Neutrophil (primary cell): ENCODE results near the gene ARPC1B.
"Not testable (repeated sequence)": the region's sequence is repeated elsewhere in the genome, so short reads cannot be mapped to it uniquely, and the experiment has no call there.

ENCODE experiments used
- H3K27ac ChIP-seq: fragments of 200-600 bp; sonication (generic); 2 replicates; pipeline ENCODE4 v1.5.1; 2016; ENCODE audit warnings: mild to moderate bottlenecking, moderate library complexity
- H3K27me3 ChIP-seq: fragments of 200-600 bp; sonication (generic); 2 replicates; pipeline ENCODE4 v1.6.0; 2016; ENCODE audit warnings: mild to moderate bottlenecking
- H3K36me3 ChIP-seq: fragments of 200-600 bp; sonication (generic); 2 replicates; pipeline ENCODE4 v1.5.1; 2017
- H3K4me1 ChIP-seq, 2 experiments: fragments of 200-600 bp in 1 of 2; sonication (generic) in 1 of 2; 1 replicate in 1 of 2; 2 replicates in 1 of 2; pipeline versions ENCODE4 v1.5.1 to v1.6.1; 2013 to 2016; ENCODE audit warnings: low read depth in 1 of 2, low read length in 1 of 2, mild to moderate bottlenecking in 1 of 2, moderate library complexity in 1 of 2; ENCODE audit not compliant: control insufficient read depth in 1 of 2, insufficient read depth in 1 of 2
- H3K4me3 ChIP-seq, 2 experiments: fragments of 200-600 bp in 1 of 2; sonication (generic) in 1 of 2; 1 replicate in 1 of 2; 2 replicates in 1 of 2; pipeline ENCODE4 v1.5.1; 2013 to 2016; ENCODE audit warnings: low read depth in 1 of 2, low read length in 1 of 2, mild to moderate bottlenecking in 1 of 2, moderate library complexity in 1 of 2
- H3K9me3 ChIP-seq: fragments of 200-600 bp; sonication (generic); 2 replicates; pipeline ENCODE4 v1.5.1; 2016
- TF ChIP-seq, protein P1 (sequence below): fragments of 200-600 bp; sonication (generic); IDR thresholded peaks from 2 replicates; pipeline ENCODE4 v1.5.1; 2016; ENCODE audit warnings: antibody characterized with exemption

Gene ARPC1B

DNA sequence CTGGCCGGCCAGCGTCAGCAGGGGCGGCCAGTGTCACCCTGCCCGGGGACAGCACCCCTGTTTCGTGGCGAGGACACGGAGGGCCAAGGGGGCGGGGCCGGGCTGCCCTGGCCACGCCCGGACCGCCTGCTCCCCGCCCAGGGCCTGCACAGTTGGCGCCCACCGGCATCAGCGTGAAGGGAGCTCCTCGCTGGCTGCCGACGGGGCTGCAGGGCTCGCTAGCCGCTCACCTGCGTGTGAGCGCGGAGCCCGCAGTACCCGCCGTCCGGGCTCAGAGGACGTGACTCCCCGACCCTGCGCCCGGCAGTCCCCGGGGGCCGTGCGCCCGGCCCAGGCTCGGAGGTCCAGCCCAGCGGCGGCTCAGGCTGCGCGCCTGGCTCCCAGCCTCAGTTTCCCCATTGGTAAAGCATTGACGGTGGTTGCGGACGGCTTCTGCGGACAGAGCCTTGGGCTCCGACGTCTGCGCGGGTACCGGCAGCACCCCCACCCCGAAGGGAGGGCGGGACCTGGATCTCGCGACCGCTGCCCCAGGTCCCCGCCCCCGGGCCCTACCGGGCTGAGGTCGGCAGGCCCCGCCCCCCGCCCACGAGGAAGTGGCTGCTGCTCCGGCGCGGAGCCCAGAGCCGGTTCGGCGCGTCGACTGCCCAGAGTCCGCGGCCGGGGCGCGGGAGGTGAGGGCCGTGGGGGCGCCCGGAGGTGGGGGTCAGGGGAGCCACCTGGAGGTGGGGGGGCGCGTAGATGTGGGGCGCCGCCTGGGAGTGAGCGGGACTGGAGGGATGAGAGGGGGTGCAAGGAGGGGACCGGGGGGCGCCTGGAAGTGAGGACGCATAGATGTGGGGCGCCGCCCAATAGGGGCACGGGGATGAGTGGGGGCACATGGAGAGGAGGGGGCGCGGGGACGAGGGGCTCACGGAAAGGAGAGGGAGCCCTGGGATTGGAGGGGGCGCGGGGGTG lies at the start of gene ARPC1B:
Gene ARPC1B, plus strand, starts transcription at position 620 of the 954 bp plus-strand sequence. CDS start 10,985 bp downstream, outside the sequence.
- Histone ChIP-seq H3K36me3 (peaks cover 23% of the 10 kb centered on the region), H3K27me3 (no peaks in the 10 kb centered on the region), H3K4me1 (peaks cover 46 to 49% of the 10 kb centered on the region in 2 experiments), H3K27ac (peak within 1 kb of the TSS; percentile 92), H3K9me3 (no peaks in the 10 kb centered on the region), H3K4me3 (peak within 1 kb of the TSS; percentile 82 to 100)
- TF ChIP-seq, protein P1, sequence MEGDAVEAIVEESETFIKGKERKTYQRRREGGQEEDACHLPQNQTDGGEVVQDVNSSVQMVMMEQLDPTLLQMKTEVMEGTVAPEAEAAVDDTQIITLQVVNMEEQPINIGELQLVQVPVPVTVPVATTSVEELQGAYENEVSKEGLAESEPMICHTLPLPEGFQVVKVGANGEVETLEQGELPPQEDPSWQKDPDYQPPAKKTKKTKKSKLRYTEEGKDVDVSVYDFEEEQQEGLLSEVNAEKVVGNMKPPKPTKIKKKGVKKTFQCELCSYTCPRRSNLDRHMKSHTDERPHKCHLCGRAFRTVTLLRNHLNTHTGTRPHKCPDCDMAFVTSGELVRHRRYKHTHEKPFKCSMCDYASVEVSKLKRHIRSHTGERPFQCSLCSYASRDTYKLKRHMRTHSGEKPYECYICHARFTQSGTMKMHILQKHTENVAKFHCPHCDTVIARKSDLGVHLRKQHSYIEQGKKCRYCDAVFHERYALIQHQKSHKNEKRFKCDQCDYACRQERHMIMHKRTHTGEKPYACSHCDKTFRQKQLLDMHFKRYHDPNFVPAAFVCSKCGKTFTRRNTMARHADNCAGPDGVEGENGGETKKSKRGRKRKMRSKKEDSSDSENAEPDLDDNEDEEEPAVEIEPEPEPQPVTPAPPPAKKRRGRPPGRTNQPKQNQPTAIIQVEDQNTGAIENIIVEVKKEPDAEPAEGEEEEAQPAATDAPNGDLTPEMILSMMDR, result peak; percentile 23

DNA sequence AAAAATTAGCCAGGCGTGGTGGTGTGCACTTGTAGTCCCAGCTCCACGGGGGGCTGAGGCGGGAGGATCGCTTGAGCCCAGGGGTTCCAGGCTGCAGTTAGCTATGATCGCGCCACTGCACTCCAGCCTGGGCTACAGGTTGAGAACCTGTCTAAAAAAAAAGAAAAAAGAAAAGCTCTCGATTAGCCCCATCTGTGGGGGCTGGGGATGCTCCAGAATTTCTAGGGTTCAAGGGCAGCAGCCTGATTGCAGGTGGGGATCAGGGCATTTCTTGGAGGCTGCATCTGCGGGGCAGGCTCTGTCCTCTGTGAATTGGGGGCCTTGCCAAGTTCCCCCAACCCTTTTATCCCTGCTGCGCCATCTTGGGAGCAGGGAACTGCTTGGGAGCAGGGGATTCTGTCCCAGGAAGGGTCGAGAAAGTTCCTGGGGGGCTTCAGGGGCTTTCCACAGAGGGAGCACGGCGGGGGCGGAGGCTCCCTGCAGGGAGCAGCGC lies 49.5 kb upstream of the ARPC1B start:
- no peaks in the 10 kb centered on the region for H3K9me3 ChIP-seq
- peaks cover 8% of the 10 kb centered on the region for H3K27me3 ChIP-seq
- TF ChIP-seq, protein P1, result no peak
- H3K27ac ChIP-seq, result peak overlapping the region; percentile 94
- peak overlapping the region; percentile 98 to 99 for H3K4me3 ChIP-seq
- peaks cover 3% of the 10 kb centered on the region for H3K36me3 ChIP-seq
- peaks cover 35 to 43% of the 10 kb centered on the region in 2 experiments for H3K4me1 ChIP-seq

- TF ChIP-seq, protein P1, result no peak
- Histone ChIP-seq H3K36me3 (peaks cover 3% of the 10 kb centered on the region), H3K9me3 (no peaks in the 10 kb centered on the region), H3K4me3 (peak within 1 kb of the TSS; percentile 98 to 99), H3K4me1 (peaks cover 43 to 50% of the 10 kb centered on the region in 2 experiments), H3K27ac (peak within 1 kb of the TSS; percentile 94), H3K27me3 (peaks cover 8% of the 10 kb centered on the region)
These were observed 48.7 kb upstream of the ARPC1B start, which contains the start of gene ARPC1A for GRCh38 chr7:99325592-99326407. Gene ARPC1A (plus strand): TSS chr7:99325898. CDS start chr7:99333354, 7,456 bp downstream.

DNA sequence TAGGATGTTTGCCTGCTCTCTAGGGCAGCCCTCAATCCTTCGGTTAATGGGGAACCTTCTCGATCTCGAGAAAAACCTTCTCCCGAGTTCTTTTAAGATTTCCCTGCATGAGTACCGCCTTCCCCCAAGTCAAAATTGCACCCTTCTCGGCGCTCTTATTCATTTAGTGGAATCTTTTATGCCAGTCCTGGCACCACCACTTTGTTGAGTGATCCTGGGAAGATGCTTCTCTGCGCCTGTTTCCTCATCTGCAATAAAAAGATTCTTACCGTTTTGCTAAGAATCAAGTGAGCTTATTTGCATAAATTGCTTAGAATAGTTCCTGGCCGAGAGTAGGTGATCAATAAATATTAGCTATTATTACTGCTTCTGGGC lies 48.1 kb upstream of the ARPC1B start:
- Histone ChIP-seq H3K36me3 (peaks cover 4% of the 10 kb centered on the region), H3K27me3 (peaks cover 8% of the 10 kb centered on the region), H3K4me1 (peaks cover 49 to 54% of the 10 kb centered on the region in 2 experiments), H3K4me3 (peak overlapping the region; percentile 98 to 99), H3K9me3 (no peaks in the 10 kb centered on the region), H3K27ac (peak overlapping the region; percentile 94)
- TF ChIP-seq, protein P1, result no peak

DNA sequence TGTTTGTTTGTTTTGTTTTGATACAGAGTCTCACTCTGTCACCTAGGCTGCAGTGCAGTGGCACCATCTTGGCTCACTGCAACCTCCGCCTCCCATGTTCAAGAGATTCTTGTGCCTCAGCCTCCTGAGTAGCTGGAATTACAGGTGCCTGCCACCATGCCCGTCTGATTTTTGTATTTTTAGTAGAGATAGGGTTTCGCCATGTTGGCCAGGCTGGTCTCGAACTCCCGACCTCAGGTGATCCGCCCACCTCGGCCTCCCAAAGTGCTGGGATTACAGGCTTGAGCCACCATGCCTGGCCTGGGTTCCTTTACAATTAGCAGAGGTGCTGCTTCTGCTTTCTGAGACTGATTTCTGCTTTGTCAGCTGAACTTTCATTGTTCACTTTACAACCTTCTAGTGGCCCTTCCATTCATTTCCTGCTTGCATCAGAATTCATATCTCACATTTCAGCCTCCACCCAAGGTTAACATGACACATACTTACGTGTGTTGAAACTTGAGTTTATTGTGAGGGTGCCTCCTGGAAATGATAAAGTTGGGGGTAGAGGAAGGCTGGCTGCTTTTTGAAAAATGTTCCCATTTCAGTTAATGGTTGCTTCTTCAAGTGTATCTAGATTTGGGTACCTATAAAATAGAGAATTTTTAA lies 44.1 kb upstream of the ARPC1B start:
- Histone ChIP-seq H3K27ac (peak overlapping the region; percentile 59), H3K4me1 (peaks cover 44 to 45% of the 10 kb centered on the region in 2 experiments), H3K36me3 (peaks cover 33% of the 10 kb centered on the region)
- not testable (repeated sequence) for H3K27me3 ChIP-seq, H3K4me3 ChIP-seq, H3K9me3 ChIP-seq
